GM18517 (cell line): ENCODE results near the gene PPP6R2.

Experiments
- ATAC-seq: cut with Tn5 transposase; IDR thresholded peaks from one replicate; pipeline ENCODE4 v1.9.1; 2021; ENCODE audit warnings: mild to moderate bottlenecking, moderate library complexity; ENCODE audit not compliant: unreplicated experiment

PPP6R2 gene

DNA sequence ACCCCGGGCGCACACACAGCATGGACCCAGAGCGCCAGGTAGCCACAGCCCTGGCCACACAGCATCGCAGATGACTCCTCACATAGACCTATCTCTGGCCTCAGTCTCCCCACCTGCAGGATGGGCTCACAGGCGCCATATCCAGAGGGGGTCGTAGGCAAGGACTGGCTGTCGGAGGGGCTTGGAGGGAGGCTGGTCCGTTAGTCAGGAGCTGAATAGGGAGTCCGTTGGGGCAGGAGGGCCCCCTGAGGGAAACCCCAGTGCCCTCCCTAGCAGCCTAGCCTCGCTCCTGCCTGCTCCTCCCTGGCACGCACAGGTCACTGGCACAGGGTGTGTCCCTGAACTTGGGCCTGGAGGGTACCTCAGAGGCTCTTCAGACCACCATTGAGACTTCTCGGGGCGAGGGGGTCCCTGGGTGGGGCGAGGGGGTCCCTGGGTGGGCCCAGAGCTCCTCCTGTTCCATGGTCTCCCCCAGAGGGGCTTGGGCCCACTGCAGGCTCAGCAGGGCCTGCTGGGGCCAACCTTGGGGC is 37.7 kb upstream of the PPP6R2 start:
- ATAC-seq = no peak

DNA sequence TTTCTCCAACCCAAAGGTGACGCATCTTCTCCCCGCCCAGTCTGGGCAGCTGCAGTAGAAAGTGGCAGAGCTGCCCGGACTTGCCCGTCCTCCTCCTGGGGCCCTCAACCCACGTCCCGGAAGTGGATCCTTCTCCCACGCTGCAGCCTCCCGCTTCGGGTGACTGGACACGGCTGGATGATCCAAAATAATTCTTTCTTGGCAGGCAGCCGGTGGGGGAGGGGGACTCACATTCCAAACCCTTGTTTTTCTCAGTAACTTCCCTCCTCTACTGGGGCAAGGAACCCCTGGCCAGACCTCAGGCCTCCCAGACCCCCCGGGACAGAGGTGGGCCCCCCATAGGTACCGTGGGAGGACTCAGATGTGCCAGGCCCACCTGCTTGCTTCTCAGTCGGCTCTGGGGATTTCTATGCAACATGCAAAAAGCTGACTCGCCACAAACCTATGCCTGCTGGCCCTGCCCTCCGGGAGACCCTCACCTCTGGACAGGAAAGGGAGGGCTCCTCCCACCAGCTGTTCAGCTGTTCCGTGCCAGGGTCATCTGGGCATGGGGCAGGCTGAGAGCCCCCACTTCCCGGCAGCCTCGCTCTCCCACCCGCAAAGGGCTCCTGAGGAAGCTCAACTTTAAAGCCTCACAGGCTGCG is 37.1 kb upstream of the PPP6R2 start:
- no peak for ATAC-seq

DNA sequence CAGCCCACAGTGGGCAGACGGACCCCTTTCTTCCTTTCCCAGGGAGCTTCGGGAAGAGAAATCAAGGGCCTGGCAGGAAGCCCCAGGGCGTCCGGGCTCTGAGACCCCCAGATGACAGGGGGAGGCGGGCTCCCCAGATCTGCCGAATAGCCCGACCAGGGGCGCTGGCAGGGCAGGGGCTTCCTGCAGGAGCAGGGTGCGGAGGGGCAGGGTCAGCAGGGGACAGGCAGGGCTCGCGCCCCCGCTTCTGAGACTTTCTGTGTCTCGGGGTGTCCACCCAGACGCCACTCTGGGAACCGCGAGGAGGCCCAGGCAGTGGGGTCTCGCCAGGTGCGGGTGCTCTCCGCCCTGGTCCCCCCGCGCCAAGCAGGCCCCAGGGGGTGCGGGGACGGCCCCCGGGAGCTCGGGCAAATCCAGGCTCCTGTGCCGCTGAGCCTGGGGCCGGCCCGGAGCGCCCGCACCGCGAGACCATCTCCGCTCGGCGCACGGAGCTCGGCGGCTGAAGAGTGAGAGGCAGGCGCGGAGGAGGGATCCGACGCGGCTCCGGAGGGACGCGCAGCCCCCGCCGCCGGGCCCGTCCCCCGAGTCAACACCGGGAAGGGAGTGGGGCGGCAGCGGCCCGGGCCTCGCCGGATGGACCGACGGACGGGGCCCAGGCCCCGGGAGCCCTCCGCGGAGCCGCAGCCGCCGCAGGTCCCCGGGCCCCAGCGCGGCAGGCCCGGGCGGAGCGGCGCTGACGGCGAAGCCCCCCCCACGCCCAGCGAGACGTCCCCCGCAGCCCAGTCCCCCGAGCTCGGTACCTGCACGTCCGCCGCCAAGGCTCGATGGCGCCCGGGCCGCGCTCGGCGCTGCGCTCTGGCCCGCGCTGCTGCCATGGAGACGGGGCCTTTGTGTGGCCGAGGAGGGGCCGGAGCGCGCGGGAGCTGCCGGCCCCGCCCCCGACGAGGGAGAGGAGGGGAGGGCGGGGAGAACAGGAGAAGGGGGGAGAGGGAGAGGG is 36.1 kb upstream of the PPP6R2 start, which contains the start of gene PLXNB2:
Gene PLXNB2 (minus strand): TSS at position 894 of the 997 bp plus-strand sequence. CDS start 17,062 bp downstream, outside the sequence.
- ATAC-seq = no peak

DNA sequence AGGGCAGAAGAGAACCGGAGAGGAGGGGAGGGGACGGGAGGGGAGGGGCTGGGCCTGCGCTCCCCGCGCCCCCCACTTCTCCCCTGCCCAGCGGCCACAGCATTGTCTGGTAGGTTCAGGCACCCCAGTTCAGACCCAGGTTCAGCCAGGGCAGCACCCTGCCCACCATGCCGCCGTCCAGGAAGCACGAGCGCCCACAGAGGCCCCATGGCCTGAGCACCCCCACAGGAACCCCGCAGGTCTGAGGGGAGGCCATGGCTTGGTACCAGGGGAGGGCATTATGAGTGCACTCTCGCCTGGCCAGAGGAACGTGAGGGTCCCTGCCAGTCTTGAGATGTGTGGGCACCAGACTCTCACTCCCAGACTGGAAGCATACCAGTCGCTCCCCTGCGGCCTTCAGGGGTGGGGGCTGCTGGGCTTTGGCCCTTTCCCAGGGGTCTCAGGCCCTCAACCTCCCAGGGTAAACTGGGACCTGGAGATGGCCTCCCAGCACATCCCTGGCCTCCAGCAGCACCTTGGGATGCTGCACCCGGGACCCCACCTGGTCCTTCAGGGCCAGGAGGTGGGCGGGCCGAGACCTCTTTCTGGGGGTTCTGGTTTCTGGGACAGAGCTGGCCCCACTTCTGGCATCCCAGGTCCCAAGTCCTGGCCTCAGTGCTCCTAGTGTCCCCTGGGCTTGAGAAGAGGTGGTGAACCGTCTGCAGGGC is 35.1 kb upstream of the PPP6R2 start:
- ATAC-seq = no peak

DNA sequence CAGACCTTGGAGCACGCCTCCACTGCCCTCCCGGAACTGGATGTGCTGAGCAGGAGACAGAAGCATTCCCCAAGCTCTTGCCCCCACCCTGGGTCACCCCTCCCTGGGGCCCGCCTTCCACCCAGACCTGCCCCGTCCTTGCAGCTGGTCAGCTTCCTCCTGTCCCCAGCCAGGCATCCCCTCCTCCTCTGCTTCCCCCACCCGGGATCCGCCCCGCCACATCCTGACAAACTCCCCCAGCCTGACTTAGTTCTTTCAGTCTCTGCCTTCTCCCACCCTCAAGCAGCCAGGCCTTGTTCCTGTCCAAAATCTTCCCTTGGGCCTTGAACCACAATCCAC is 34.6 kb upstream of the PPP6R2 start:
- no peak for ATAC-seq

DNA sequence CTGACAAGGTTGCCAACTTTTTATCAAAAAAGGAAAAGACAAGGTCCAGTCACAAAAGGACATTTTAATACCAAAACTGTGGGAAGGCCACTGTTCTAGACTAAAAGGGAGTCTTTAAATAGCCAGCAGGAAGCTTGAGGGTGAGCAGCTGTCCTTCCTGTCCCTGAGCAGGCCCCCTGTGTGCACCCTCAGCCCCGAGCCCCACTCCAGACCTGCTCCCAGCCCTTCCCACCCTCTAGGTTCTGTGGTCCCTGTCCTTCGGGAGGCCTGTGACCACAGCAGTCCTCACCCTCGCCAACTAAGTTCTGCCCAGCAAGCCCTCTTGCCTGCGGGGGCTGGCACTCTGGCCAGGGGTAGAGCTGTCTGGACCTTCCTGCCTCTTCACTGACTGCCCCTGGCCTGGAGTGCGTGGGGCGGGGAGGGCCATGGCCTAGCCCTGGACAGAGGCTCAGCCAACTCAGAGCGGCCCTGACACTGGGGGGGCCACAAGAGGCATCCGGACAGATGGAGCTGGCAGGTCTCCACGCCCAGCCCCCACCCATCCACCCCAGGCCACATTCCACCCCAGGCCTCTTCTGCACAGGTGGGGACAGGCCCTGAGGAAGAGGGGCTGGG is 34.0 kb upstream of the PPP6R2 start:
- no peak for ATAC-seq

DNA sequence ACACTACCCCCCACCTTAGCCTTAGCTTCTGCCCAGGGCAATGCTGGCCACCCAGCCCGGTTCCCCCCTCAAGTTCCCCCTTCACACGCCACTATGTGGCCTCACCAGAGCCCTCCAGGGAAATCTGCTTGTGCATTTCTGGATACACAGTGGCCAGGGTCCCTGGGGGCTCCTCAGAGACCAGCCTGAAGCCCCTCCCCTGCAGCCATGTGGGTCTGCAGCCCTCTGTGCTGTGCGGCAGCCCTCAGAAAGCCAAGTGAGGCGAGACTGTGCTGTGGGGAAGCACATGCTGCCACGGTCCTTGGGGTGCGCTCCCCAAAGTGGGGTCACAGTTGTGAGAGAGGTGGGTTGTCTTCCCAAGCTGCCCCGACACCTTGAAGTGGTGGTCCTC is 33.5 kb upstream of the PPP6R2 start:
- no peak for ATAC-seq

DNA sequence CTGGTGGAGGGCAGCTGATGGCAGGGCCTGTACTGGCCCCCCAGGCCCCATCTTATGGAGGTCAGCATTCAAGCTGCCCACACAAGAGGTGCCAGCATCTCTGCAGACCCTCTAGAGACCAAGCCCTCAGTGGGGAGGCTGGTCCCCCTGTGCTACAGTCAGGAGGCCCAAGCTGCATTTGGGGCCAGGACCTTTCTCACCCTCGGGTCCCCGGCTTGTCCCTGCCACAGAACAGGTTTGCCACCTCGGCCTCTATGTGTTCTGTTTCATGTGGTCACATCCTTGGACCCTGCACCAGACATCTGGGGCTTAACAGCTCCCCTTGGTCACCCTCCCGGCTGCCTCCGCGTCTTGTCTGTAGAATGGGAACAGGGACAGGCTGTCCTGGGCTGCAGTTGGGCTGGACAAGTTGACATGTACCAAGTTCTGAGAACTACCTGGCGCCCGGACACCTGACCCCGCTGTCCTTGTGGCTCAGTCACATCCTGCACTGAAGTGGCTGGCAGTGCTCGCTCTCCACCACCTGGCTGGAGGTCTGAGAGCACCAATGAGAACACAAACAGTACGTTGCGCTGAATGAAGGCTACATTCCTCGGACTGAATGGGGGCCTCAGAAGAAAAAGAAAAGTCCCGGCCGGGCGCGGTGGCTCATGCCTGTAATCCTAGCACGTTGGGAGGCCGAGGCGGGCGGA is 33.0 kb upstream of the PPP6R2 start:
- ATAC-seq = no peak

DNA sequence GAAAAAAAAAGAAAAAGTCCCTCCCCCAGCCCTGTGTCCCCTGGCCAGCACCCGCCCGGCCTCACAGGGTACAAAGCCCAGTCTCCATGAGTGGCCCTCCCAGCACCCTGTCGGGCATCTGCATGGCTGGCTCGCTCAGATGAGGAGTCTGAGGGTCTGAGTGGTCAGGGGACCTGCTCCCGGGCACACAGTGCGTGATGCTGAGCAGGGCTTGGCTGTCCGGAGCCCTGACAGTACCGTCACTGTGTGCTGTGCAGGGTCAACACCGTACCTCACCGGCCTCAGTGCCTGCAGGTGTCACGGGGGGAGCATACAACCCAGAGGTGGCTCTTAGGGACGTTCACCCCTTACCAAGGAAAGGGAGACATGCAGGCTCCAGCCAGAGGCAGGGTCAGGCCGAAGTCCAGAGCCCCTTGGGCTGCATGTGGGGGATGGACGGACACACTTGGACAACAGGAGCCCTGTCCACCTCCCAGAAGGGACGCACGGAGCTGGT is 32.1 kb upstream of the PPP6R2 start:
- no peak for ATAC-seq

DNA sequence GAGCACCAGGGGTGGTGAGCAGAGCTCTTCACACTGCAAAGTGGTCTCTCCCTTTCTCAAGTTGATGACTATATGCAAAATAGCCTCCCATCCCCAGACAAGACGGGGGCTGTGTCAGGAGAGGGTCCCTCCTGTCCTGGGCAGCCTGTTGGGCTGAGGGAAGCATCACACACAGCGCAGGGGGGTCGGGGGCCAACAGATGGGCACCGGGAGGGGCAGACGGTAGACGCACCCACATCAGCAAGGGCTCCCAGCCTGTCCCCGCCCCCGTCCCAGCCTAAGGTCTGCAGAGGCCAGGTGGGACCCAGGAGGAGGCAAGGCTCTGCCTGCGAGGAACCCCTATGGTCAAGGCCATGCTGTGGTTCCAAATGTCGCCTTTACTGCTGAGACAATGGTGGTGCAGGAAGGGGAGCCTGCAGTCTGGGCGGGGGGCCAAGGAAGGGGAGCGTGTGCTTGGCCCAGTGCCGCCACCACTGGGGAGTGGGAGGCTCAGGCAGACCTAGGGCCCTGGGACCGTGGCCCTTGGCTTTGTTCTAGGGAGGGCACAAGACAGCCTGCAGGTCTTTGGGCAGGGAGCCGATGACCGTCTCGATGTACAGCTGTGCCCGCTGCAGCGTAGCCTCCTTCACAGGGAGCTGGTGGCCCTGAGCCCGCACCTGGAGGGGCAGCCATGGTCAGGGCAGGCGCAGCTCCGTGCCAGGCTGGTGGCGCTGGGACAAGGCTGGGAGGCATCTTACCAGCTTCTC is 31.3 kb upstream of the PPP6R2 start:
- ATAC-seq = no peak

DNA sequence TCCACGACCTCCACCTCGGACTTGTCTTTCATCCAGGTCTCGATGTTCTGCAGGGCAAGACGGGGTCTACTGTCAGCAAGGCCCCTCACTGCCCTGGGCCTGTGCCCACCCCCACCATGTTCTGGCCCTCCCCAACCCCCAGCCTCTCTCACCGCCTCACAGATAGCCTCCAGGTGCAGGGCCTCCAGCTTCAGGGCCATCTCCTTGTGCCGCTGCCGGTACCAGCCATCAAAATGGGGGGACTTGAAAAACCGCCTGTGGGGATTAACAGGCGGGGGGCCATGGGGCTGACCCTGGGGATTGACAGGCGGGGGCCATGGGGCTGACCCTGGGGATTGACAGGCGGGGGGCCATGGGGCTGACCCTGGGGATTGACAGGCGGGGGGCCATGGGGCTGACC is 30.8 kb upstream of the PPP6R2 start:
- no peak for ATAC-seq

DNA sequence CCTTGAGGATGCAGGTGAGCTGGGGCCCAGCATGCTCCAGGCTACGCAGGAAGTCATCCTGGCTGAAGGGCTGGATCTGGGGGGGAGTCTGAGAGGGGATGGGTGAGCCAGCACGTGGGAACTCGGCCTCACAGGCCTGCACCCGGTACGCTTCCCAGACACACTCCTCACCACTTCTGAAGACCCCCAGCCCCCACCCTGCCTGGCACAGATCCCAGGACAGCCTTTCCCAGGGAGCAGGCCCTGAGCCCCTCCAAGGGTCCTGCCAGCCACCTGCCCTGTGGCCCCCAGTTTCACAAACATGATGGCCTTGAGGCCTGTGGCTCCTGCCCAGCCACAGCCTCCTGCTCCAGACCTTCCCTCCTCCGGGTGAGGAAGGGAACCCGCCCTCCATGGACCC is 30.1 kb upstream of the PPP6R2 start:
- ATAC-seq = no peak

DNA sequence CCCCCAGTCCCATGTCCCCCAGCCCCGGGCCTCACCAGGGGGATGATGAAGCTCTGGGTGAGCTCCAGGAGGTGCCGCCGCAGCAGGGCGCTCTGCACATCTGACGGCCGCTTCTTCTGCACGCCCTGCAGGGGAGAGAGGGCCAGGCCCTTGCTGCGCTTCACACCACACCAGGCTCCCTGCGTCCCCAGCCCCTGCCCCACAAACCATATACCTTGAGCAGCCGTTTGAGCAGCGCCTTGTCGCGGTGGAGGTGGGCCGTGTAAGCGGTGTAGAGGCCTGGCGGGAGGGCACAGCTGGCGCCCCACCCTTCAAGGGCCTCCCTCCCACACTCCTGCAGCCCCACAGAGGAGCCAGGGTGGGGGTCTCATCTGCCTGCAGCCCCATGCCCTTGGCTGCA is 29.5 kb upstream of the PPP6R2 start:
- no peak for ATAC-seq

DNA sequence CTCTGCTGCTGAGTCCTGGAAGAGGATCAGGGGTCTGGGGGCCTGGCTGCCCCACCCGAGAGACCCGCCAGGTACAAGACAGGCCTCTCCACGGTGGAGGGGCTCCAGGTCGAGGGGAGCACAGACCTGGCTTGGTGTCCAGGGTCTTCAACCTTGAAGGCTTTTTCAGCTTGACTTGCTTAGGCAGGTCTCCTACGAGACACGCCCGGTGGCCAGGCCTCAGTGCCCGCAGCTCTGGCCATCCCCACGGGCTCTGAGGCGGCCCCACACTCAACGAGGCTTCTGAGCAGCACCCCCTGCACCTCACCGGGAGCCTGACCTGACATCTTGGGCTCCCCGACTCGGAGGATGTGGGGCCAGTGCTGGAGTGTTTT is 29.1 kb upstream of the PPP6R2 start:
- no peak for ATAC-seq

DNA sequence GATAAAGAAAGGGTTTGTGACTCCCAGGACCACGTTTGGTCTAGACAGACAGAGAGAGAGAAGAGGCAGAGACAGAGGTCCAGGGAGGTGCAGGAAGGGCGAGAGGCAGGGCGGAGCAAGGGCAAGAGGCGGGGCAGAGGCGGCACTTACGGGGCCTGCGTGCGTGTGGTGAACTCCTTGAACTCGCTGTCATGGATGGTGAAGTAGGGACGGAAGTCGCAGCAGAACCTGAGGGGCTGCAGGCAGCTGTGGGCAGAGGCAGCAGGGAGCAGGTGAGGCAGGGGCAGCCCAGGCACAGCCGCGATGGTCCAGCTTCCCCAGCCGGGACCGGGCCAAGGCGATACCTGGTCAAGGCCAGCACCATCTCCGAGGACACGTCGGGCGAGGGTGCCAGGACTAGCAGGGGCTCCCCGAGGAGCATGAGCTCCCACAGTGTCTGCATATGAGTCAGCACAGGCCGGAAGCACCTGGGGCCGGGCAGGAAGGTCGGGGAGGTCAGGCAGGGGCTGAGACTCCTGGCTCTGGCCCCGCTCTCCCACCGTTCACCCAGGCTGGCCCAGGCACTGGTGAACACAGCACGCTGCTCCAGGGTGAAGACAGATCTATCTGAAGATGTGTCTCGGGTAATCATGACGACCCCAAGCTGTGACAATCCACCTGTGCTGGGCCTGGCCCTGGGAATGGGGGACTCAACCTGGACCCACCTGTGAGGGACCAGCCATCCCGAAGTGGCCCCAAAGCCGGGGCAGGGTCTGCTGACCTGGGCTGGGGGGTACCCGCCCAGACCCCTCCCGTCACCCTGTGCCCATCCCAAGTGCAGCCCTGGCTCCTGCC is 28.5 kb upstream of the PPP6R2 start:
- ATAC-seq = peak; percentile 72

DNA sequence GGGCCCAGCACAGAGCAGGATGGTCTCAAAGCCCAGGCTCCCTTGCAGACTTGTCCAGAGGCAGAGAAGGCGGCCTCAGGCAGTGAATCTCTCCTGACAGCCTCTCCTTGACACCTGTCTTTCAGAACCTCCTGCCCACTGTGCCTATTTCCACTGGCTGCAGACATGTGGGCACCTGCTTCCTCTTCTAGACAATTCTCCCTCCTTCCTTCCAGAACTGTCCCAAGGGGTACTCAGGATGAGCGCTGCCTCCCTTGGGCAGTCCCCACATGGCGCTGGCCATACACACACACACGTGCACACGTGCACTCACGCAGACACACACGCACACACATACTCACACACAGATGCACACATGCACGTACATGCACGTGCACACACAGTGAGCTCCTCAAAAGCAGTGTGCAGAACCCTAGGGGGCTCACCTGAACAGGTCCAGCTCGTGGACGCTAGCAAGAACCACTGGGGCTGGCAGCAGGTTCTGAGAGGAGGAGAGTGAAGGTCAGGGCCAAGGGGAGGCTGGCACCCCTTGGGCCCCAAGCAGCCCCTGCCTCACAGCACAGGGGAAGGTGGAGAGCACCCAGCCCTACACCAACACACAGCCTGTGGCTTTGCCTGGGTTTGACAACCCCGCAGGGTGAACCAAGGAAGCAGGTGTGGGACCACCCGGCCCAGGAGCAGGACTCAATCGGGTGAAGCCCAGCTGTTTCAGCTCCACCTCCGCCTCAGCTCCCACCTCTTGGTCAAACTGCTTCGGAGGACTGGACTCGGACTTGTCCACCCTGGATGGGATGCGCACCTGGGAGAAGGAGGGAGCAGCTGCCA is 27.6 kb upstream of the PPP6R2 start:
- ATAC-seq = no peak

DNA sequence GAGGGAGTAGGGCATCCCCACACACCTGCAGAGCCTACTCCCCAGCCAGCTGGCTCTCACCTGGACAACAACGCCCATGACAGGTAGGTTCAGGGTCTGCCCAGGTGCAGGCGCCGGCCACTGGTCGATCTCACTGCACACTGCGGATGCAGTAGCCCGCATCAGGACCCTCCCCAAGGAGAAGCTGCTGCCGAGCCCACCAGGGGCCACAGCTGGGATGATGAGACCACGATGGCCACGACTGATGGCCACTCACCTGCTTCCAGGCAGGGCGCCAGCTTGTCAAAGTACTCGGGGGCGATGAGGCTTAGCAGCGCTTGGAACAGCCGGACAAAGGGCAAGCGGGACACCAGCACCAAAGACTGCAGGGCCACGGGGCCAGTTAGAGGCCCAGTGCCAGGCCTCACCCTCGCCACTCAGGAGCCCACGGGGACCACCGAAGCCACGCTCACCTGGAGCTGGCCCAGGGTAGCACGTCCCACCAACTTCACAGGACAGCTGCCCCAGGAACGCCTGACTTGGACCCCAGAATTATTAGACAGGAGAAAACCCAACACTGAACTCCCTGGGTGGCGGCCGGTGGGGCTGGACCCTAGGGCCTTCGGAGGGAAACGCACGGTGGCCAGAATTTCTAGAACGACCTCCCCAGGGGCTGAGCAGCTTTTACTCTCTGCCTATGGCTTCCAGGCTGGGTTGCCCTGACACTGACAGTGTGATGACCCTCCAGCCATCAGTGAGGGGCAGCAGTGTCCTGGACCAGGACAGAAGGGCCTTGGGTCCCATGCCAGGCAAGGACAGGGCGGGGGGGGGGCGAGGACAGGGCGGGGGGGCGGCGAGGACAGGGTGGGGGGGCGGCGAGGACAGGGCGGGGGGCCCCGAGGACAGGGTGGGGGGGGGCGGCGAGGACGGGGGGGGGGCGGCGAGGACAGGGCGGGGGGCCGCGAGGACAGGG is 26.7 kb upstream of the PPP6R2 start:
- no peak for ATAC-seq
